Measurements from ENCODE around the gene HTR3B.

HTR3B gene

GRCh38 chr11:113862435-113862834, 42.2 kb upstream of the HTR3B start:
- H3K14ac ChIP-seq (ENCODE audit: low read length), result no peak overlapping the region
- H3K27me3 ChIP-seq (ENCODE audit: control insufficient read depth in 3 of 3, insufficient read depth in 3 of 3, low read depth in 1 of 3, low read length in 3 of 3), result no peaks in the 10 kb centered on the region
- H3K4me1 ChIP-seq (ENCODE audit: control insufficient read depth in 2 of 2, insufficient read depth in 1 of 2, low read depth in 1 of 2, low read length in 2 of 2), result no peaks in the 10 kb centered on the region
- no CpG with 5 or more reads among the region's 5 CpGs for WGBS, 2 donors (ENCODE audit: extremely low coverage in 2 of 2, insufficient read length in 2 of 2, insufficient replicate concordance in 1 of 2)
- peaks cover 0 to 11% of the 10 kb centered on the region in 2 donors for H3K9me3 ChIP-seq (replicated peaks in 1 of 2; ENCODE audit: control insufficient read depth in 2 of 2, insufficient read depth in 1 of 2, low read depth in 1 of 2, low read length in 2 of 2)
- H3K36me3 ChIP-seq (replicated peaks in 1 of 2; ENCODE audit: control insufficient read depth in 2 of 2, insufficient read depth in 2 of 2, low read length in 2 of 2), result peaks cover 0 to 29% of the 10 kb centered on the region in 2 donors
- no peak overlapping the region for H3K23ac ChIP-seq (ENCODE audit: low read depth, low read length, poor library complexity)
- H2AK5ac ChIP-seq (ENCODE audit: low read depth, low read length), result no peak overlapping the region
- no peak overlapping the region for H4K8ac ChIP-seq (ENCODE audit: low read depth, low read length)
- H4K91ac ChIP-seq (ENCODE audit: low read depth, low read length, poor library complexity), result no peak overlapping the region
- no peak overlapping the region for H3K27ac ChIP-seq (replicated peaks; ENCODE audit: low read length)
- no peak overlapping the region for H3K4me3 ChIP-seq (ENCODE audit: low read length in 2 of 2)
- no peak overlapping the region for H3K4ac ChIP-seq (ENCODE audit: low read length)
- no peak overlapping the region for H3K18ac ChIP-seq (ENCODE audit: low read length)
- H2BK5ac ChIP-seq (ENCODE audit: low read length), result no peak overlapping the region
- H3K4me2 ChIP-seq (ENCODE audit: insufficient read depth, low read length, poor library complexity, severe bottlenecking), result no peak overlapping the region
- no peak overlapping the region for H2BK120ac ChIP-seq (ENCODE audit: low read depth, low read length)
- H3K79me1 ChIP-seq (ENCODE audit: low read depth, low read length), result no peaks in the 10 kb centered on the region
- no peak overlapping the region for H2AFZ ChIP-seq (ENCODE audit: low read length)
- H3K9ac ChIP-seq (ENCODE audit: low read depth, low read length, poor library complexity), result no peak overlapping the region
- DNase-seq (ENCODE audit: low spot score), result no peak
- no peak overlapping the region for H2BK12ac ChIP-seq (ENCODE audit: low read length)
- no peak overlapping the region for H2BK15ac ChIP-seq (ENCODE audit: low read length)

DNA sequence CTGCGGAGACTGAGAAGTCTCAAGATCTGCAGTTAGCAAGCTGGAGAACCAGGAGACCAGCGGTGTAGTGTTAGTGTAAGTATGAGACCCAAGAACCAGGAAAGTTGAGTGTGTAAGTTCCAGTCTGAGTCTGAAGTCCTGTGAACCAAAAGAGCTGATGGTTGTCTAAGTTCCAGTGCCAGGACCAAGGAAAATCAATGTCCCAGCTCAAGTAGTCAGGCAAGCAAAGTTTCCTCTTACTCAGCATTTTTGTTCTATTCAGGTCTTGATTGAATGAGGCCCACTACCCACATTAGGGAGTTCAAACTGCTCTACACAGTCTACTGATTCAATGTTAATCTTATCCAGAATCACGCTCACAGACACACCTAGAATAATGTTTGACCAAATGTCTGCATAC, 40.2 kb upstream of the HTR3B start:
- WGBS, 2 donors (ENCODE audit: extremely low coverage in 2 of 2, insufficient read length in 2 of 2, insufficient replicate concordance in 1 of 2), result no CpG with 5 or more reads among the region's 3 CpGs
- H3K23ac ChIP-seq (ENCODE audit: low read depth, low read length, poor library complexity), result no peak overlapping the region

DNA sequence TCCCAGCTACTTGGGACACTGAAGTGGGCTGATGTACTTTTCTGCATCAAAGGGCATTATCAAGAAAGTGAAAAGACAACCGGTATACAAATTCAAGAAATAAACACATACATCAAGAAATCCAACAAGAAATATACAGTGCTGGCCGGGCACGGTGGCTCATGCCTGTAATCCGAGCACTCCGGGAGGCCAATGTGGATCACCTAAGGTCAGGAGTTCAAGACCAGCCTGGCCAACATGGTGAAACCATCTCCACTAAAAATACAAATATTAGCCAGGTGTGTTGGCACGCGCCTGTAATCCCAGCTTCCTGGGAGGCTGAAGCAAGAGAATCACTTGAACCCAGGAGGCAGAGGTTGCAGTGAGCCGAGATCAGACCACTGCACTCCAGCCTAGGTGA, 38.7 kb upstream of the HTR3B start:
- no peak overlapping the region for H3K23ac ChIP-seq (ENCODE audit: low read depth, low read length, poor library complexity)
- H3K4me2 ChIP-seq (ENCODE audit: insufficient read depth, low read length, poor library complexity, severe bottlenecking), result no peak overlapping the region
- H3K4me3 ChIP-seq (ENCODE audit: low read length in 2 of 2), result no peak overlapping the region
- peaks cover 0 to 46% of the 10 kb centered on the region in 2 donors for H3K36me3 ChIP-seq (replicated peaks in 1 of 2; ENCODE audit: control insufficient read depth in 2 of 2, insufficient read depth in 2 of 2, low read length in 2 of 2)
- peaks cover 0 to 11% of the 10 kb centered on the region in 2 donors for H3K9me3 ChIP-seq (replicated peaks in 1 of 2; ENCODE audit: control insufficient read depth in 2 of 2, insufficient read depth in 1 of 2, low read depth in 1 of 2, low read length in 2 of 2)
- H2BK120ac ChIP-seq (ENCODE audit: low read depth, low read length), result no peak overlapping the region
- H2AFZ ChIP-seq (ENCODE audit: low read length), result no peak overlapping the region
- no peaks in the 10 kb centered on the region for H3K79me1 ChIP-seq (ENCODE audit: low read depth, low read length)
- H3K14ac ChIP-seq (ENCODE audit: low read length), result no peak overlapping the region
- H2BK12ac ChIP-seq (ENCODE audit: low read length), result no peak overlapping the region
- WGBS, 2 donors (ENCODE audit: extremely low coverage in 2 of 2, insufficient read length in 2 of 2, insufficient replicate concordance in 1 of 2), result no CpG with 5 or more reads among the region's 8 CpGs
- H3K4ac ChIP-seq (ENCODE audit: low read length), result no peak overlapping the region
- H2AK5ac ChIP-seq (ENCODE audit: low read depth, low read length), result no peak overlapping the region
- no peak overlapping the region for H3K9ac ChIP-seq (ENCODE audit: low read depth, low read length, poor library complexity)
- H3K27me3 ChIP-seq (ENCODE audit: control insufficient read depth in 3 of 3, insufficient read depth in 3 of 3, low read depth in 1 of 3, low read length in 3 of 3), result no peaks in the 10 kb centered on the region
- peaks cover 0 to 4% of the 10 kb centered on the region in 2 donors for H3K4me1 ChIP-seq (ENCODE audit: control insufficient read depth in 2 of 2, insufficient read depth in 1 of 2, low read depth in 1 of 2, low read length in 2 of 2)
- H3K18ac ChIP-seq (ENCODE audit: low read length), result no peak overlapping the region
- no peak overlapping the region for H3K27ac ChIP-seq (replicated peaks; ENCODE audit: low read length)
- H4K8ac ChIP-seq (ENCODE audit: low read depth, low read length), result no peak overlapping the region
- H2BK5ac ChIP-seq (ENCODE audit: low read length), result no peak overlapping the region
- DNase-seq (ENCODE audit: low spot score), result no peak
- H4K91ac ChIP-seq (ENCODE audit: low read depth, low read length, poor library complexity), result no peak overlapping the region
- H2BK15ac ChIP-seq (ENCODE audit: low read length), result no peak overlapping the region

More for the DNA sequence above, 40.2 kb upstream of the HTR3B start:
- Histone ChIP-seq H3K14ac (ENCODE audit: low read length) (no peak overlapping the region), H3K4ac (ENCODE audit: low read length) (no peak overlapping the region), H2AFZ (ENCODE audit: low read length) (no peak overlapping the region), H2BK15ac (ENCODE audit: low read length) (no peak overlapping the region), H3K4me2 (ENCODE audit: insufficient read depth, low read length, poor library complexity, severe bottlenecking) (no peak overlapping the region), H3K4me3 (ENCODE audit: low read length in 2 of 2) (no peak overlapping the region), H2BK12ac (ENCODE audit: low read length) (no peak overlapping the region), H3K9me3 (replicated peaks in 1 of 2; ENCODE audit: control insufficient read depth in 2 of 2, insufficient read depth in 1 of 2, low read depth in 1 of 2, low read length in 2 of 2) (peaks cover 0 to 11% of the 10 kb centered on the region in 2 donors), H3K79me1 (ENCODE audit: low read depth, low read length) (no peaks in the 10 kb centered on the region), H4K91ac (ENCODE audit: low read depth, low read length, poor library complexity) (no peak overlapping the region), H4K8ac (ENCODE audit: low read depth, low read length) (no peak overlapping the region), H3K36me3 (replicated peaks in 1 of 2; ENCODE audit: control insufficient read depth in 2 of 2, insufficient read depth in 2 of 2, low read length in 2 of 2) (peaks cover 0 to 39% of the 10 kb centered on the region in 2 donors), H3K27ac (replicated peaks; ENCODE audit: low read length) (no peak overlapping the region), H3K27me3 (ENCODE audit: control insufficient read depth in 3 of 3, insufficient read depth in 3 of 3, low read depth in 1 of 3, low read length in 3 of 3) (no peaks in the 10 kb centered on the region), H3K9ac (ENCODE audit: low read depth, low read length, poor library complexity) (no peak overlapping the region), H2AK5ac (ENCODE audit: low read depth, low read length) (no peak overlapping the region), H3K18ac (ENCODE audit: low read length) (no peak overlapping the region), H3K4me1 (ENCODE audit: control insufficient read depth in 2 of 2, insufficient read depth in 1 of 2, low read depth in 1 of 2, low read length in 2 of 2) (no peaks in the 10 kb centered on the region), H2BK5ac (ENCODE audit: low read length) (no peak overlapping the region), H2BK120ac (ENCODE audit: low read depth, low read length) (no peak overlapping the region)
- no peak for DNase-seq (ENCODE audit: low spot score)

DNA sequence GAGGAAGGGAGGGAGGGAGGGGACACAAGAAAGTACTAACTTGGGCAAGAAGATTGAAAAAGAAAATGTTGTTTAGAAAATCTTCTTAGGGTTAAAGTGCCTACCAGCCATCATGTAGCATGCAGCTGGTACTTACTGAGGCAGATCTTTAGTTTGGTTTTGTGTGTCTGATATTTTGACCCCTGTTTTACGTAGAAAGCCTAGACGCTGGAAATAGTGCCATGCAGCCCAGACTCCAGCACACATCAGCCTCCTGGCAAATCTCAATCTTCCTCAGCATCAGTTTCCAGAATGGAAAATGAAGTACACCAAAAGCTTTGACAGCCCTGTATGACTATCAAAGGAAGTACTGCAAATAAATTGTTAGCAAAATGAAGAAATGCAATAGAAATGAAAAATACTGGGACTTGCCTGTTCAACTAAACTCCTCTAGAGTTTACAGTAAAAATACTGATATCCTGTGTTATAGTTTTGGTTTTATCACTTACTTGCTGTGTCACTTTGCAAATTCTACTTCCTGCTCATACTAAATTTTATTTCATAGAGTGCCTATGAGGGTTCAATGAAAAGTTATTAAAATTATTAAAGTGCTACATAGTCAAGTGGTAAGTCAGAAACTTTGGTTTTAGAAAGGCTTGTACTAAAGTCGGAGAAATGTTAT, 36.6 kb upstream of the HTR3B start:
- Histone ChIP-seq H3K23ac (ENCODE audit: low read depth, low read length, poor library complexity) (no peak overlapping the region), H4K91ac (ENCODE audit: low read depth, low read length, poor library complexity) (no peak overlapping the region), H3K79me1 (ENCODE audit: low read depth, low read length) (no peaks in the 10 kb centered on the region), H3K4ac (ENCODE audit: low read length) (no peak overlapping the region), H3K27me3 (ENCODE audit: control insufficient read depth in 3 of 3, insufficient read depth in 3 of 3, low read depth in 1 of 3, low read length in 3 of 3) (no peaks in the 10 kb centered on the region), H3K14ac (ENCODE audit: low read length) (no peak overlapping the region), H3K9ac (ENCODE audit: low read depth, low read length, poor library complexity) (no peak overlapping the region), H2BK12ac (ENCODE audit: low read length) (no peak overlapping the region), H3K4me1 (ENCODE audit: control insufficient read depth in 2 of 2, insufficient read depth in 1 of 2, low read depth in 1 of 2, low read length in 2 of 2) (peaks cover 4 to 12% of the 10 kb centered on the region in 2 donors), H2BK15ac (ENCODE audit: low read length) (no peak overlapping the region), H3K4me3 (ENCODE audit: low read length in 2 of 2) (no peak overlapping the region), H3K36me3 (replicated peaks in 1 of 2; ENCODE audit: control insufficient read depth in 2 of 2, insufficient read depth in 2 of 2, low read length in 2 of 2) (peaks cover 0 to 61% of the 10 kb centered on the region in 2 donors), H3K9me3 (replicated peaks in 1 of 2; ENCODE audit: control insufficient read depth in 2 of 2, insufficient read depth in 1 of 2, low read depth in 1 of 2, low read length in 2 of 2) (peaks cover 0 to 11% of the 10 kb centered on the region in 2 donors), H3K27ac (replicated peaks; ENCODE audit: low read length) (no peak overlapping the region), H4K8ac (ENCODE audit: low read depth, low read length) (no peak overlapping the region), H2BK5ac (ENCODE audit: low read length) (no peak overlapping the region), H2AK5ac (ENCODE audit: low read depth, low read length) (no peak overlapping the region), H2AFZ (ENCODE audit: low read length) (no peak overlapping the region), H3K4me2 (ENCODE audit: insufficient read depth, low read length, poor library complexity, severe bottlenecking) (no peak overlapping the region), H3K18ac (ENCODE audit: low read length) (no peak overlapping the region), H2BK120ac (ENCODE audit: low read depth, low read length) (no peak overlapping the region)
- WGBS, 2 donors (ENCODE audit: extremely low coverage in 2 of 2, insufficient read length in 2 of 2, insufficient replicate concordance in 1 of 2), result no CpG with 5 or more reads among the region's 3 CpGs
- no peak for DNase-seq (ENCODE audit: low spot score)
